IPS-18a (cell line): ENCODE results near the gene DBNDD2.
A peak's percentile ranks its signal among the peaks of the same experiment; 100 is the strongest.

Experiments used
- H3K27ac ChIP-seq: one replicate; pipeline ENCODE4 v1.5.1; 2013; ENCODE audit warnings: low read length
- H3K27me3 ChIP-seq: one replicate; pipeline ENCODE4 v1.6.1; 2013; ENCODE audit warnings: mild to moderate bottlenecking, low read length; ENCODE audit not compliant: control insufficient read depth, insufficient read depth
- H3K36me3 ChIP-seq: one replicate; pipeline ENCODE4 v1.6.1; 2013; ENCODE audit warnings: low read depth, low read length; ENCODE audit not compliant: control insufficient read depth
- H3K4me1 ChIP-seq: one replicate; pipeline ENCODE4 v1.6.1; 2013; ENCODE audit warnings: low read depth, low read length; ENCODE audit not compliant: control insufficient read depth
- H3K4me3 ChIP-seq: one replicate; pipeline ENCODE4 v1.5.1; 2013; ENCODE audit warnings: low read length
- H3K9ac ChIP-seq: one replicate; pipeline ENCODE4 v1.6.1; 2013; ENCODE audit warnings: mild to moderate bottlenecking, low read length, moderate library complexity
- H3K9me3 ChIP-seq: one replicate; pipeline ENCODE4 v1.6.1; 2013; ENCODE audit warnings: low read depth, low read length; ENCODE audit not compliant: control insufficient read depth

The DBNDD2 gene

GRCh38 chr20:45391559-45391958 is 16.5 kb upstream of the DBNDD2 start:
- H3K4me1 ChIP-seq = no peaks in the 10 kb centered on the region
- no peak overlapping the region for H3K4me3 ChIP-seq
- H3K9me3 ChIP-seq = no peaks in the 10 kb centered on the region
- H3K27me3 ChIP-seq = no peaks in the 10 kb centered on the region
- no peaks in the 10 kb centered on the region for H3K36me3 ChIP-seq
- no peak overlapping the region for H3K27ac ChIP-seq
- H3K9ac ChIP-seq = no peak overlapping the region

- Histone ChIP-seq H3K27me3 (no peaks in the 10 kb centered on the region), H3K27ac (no peak overlapping the region), H3K36me3 (no peaks in the 10 kb centered on the region), H3K9ac (no peak overlapping the region), H3K4me1 (no peaks in the 10 kb centered on the region), H3K9me3 (no peaks in the 10 kb centered on the region), H3K4me3 (no peak overlapping the region)
Observed at GRCh38 chr20:45392733-45393132, 15.4 kb upstream of the DBNDD2 start.

GRCh38 chr20:45394221-45395113 is 13.6 kb upstream of the DBNDD2 start:
- H3K27me3 ChIP-seq = no peaks in the 10 kb centered on the region

GRCh38 chr20:45395114-45395415 is 13.0 kb upstream of the DBNDD2 start:
- Histone ChIP-seq H3K36me3 (no peaks in the 10 kb centered on the region), H3K4me3 (no peak overlapping the region), H3K27me3 (no peaks in the 10 kb centered on the region), H3K9me3 (peaks cover 1% of the 10 kb centered on the region), H3K27ac (no peak overlapping the region), H3K9ac (no peak overlapping the region), H3K4me1 (no peaks in the 10 kb centered on the region)

More at GRCh38 chr20:45394221-45395113, 13.6 kb upstream of the DBNDD2 start:
- H3K4me1 ChIP-seq = no peaks in the 10 kb centered on the region
- no peaks in the 10 kb centered on the region for H3K9me3 ChIP-seq
- no peaks in the 10 kb centered on the region for H3K36me3 ChIP-seq
- no peak overlapping the region for H3K27ac ChIP-seq
- no peak overlapping the region for H3K4me3 ChIP-seq
- H3K9ac ChIP-seq = no peak overlapping the region

- H3K9me3 ChIP-seq = peaks cover 12% of the 10 kb centered on the region
- H3K4me1 ChIP-seq = no peaks in the 10 kb centered on the region
- no peak overlapping the region for H3K27ac ChIP-seq
- H3K27me3 ChIP-seq = peaks cover 7% of the 10 kb centered on the region
- no peak overlapping the region for H3K4me3 ChIP-seq
- H3K36me3 ChIP-seq = no peaks in the 10 kb centered on the region
- no peak overlapping the region for H3K9ac ChIP-seq
Observed at GRCh38 chr20:45399018-45399417, 9.1 kb upstream of the DBNDD2 start.

GRCh38 chr20:45400346-45401031 is 7.6 kb upstream of the DBNDD2 start:
- no peak overlapping the region for H3K9ac ChIP-seq
- H3K9me3 ChIP-seq = peaks cover 12% of the 10 kb centered on the region
- H3K27me3 ChIP-seq = peaks cover 21% of the 10 kb centered on the region
- H3K27ac ChIP-seq = no peak overlapping the region
- no peaks in the 10 kb centered on the region for H3K4me1 ChIP-seq
- H3K36me3 ChIP-seq = no peaks in the 10 kb centered on the region
- H3K4me3 ChIP-seq = no peak overlapping the region

- Histone ChIP-seq H3K9ac (no peak overlapping the region), H3K9me3 (peaks cover 12% of the 10 kb centered on the region), H3K27me3 (peaks cover 42% of the 10 kb centered on the region)
Observed at GRCh38 chr20:45402946-45403345, 5.1 kb upstream of the DBNDD2 start.

GRCh38 chr20:45404438-45404837 is 3.7 kb upstream of the DBNDD2 start:
- H3K4me1 ChIP-seq = no peaks in the 10 kb centered on the region
- H3K9ac ChIP-seq = no peak overlapping the region
- no peak overlapping the region for H3K4me3 ChIP-seq
- H3K27ac ChIP-seq = no peak overlapping the region
- peaks cover 43% of the 10 kb centered on the region for H3K27me3 ChIP-seq
- peaks cover 9% of the 10 kb centered on the region for H3K36me3 ChIP-seq
- H3K9me3 ChIP-seq = peaks cover 12% of the 10 kb centered on the region

More at GRCh38 chr20:45402946-45403345, 5.1 kb upstream of the DBNDD2 start:
- no peaks in the 10 kb centered on the region for H3K4me1 ChIP-seq
- H3K4me3 ChIP-seq = no peak overlapping the region
- no peaks in the 10 kb centered on the region for H3K36me3 ChIP-seq
- H3K27ac ChIP-seq = no peak overlapping the region

- Histone ChIP-seq H3K9ac (peak overlapping the region; percentile 79), H3K4me1 (no peaks in the 10 kb centered on the region), H3K27ac (no peak overlapping the region), H3K9me3 (peaks cover 5% of the 10 kb centered on the region), H3K36me3 (peaks cover 21% of the 10 kb centered on the region), H3K4me3 (peak overlapping the region; percentile 88), H3K27me3 (peaks cover 43% of the 10 kb centered on the region)
Observed at GRCh38 chr20:45405571-45406259, 2.4 kb upstream of the DBNDD2 start.

GRCh38 chr20:45406260-45407066 is 1.6 kb upstream of the DBNDD2 start:
- no peak overlapping the region for H3K27ac ChIP-seq
- H3K9ac ChIP-seq = peak overlapping the region; percentile 79
- H3K4me3 ChIP-seq = peak overlapping the region; percentile 88
- no peaks in the 10 kb centered on the region for H3K4me1 ChIP-seq
- H3K9me3 ChIP-seq = no peaks in the 10 kb centered on the region
- peaks cover 25% of the 10 kb centered on the region for H3K36me3 ChIP-seq
- peaks cover 43% of the 10 kb centered on the region for H3K27me3 ChIP-seq
